ENCODE measurements around the gene CAMK2B. TPM values are rescaled to one million over a fixed set of nuclear protein-coding genes. Genes with fewer than 3 reads are reported as not detected.

CAMK2B gene
- polyA plus RNA-seq, 1 donor (not counting 4 experiments of a cell fraction or from before 2014, with no cell fraction given) = 0.25 TPM

DNA sequence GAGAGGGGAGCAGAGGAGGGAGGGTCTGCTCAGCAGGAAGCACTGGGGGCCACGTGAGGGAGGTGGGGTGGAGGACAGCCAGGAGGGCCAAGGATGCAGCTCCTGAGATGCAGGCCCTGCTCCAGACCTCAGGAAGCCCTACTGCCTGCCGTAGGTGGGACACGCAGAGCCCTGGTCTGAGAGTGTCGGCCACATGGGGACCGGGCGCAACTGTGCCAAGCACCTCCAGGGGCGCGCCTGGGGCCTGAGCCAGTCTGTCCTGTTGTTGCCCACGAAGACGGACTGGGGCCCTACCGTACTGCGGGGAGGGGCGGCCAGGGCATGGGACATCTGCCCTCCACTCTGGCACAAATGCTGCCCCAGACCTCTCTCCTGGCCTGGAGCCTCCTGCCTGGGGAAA is 93.0 kb downstream of the CAMK2B start:
- dilution Hi-C loops (cut with MboI; ENCODE audit: extremely low pct_ligation_motif_present, low sequenced_read_pairs) = no loop called here
- no peak overlapping the region for H3K9ac ChIP-seq (ENCODE audit: control insufficient read depth, extremely low read depth, insufficient read depth, low read length)
- H4K20me1 ChIP-seq (ENCODE audit: control insufficient read depth, extremely low read depth, insufficient read depth, low read length) = no peaks in the 10 kb centered on the region
- H3K9me1 ChIP-seq (ENCODE audit: control insufficient read depth, extremely low read depth, insufficient read depth, low read length) = no peaks in the 10 kb centered on the region
- no peaks in the 10 kb centered on the region for H3K9me3 ChIP-seq (ENCODE audit: control insufficient read depth, low read depth, low read length)
- H3K4me1 ChIP-seq (ENCODE audit: control insufficient read depth, extremely low read depth, insufficient read depth, low read length) = no peaks in the 10 kb centered on the region
- H3K4me2 ChIP-seq (ENCODE audit: control insufficient read depth, extremely low read depth, insufficient read depth, low read depth, low read length) = no peak overlapping the region
- H3K27me3 ChIP-seq (ENCODE audit: control insufficient read depth, extremely low read depth, insufficient read depth, low read length) = no peaks in the 10 kb centered on the region
- H3K27ac ChIP-seq (ENCODE audit: control insufficient read depth, insufficient read depth, low read length) = no peak overlapping the region
- DNase-seq (ENCODE audit: low read depth, low spot score) (no peak), FAIRE-seq (no peak)
- no peak overlapping the region for H3K4me3 ChIP-seq (ENCODE audit: control insufficient read depth in 2 of 3, extremely low read depth in 1 of 3, insufficient read depth in 2 of 3, low read depth in 1 of 3, low read length in 3 of 3)
- no peaks in the 10 kb centered on the region for H3K36me3 ChIP-seq (ENCODE audit: control insufficient read depth in 2 of 2, extremely low read depth in 1 of 2, insufficient read depth in 2 of 2, low read length in 2 of 2)
- H3K79me2 ChIP-seq (ENCODE audit: control insufficient read depth, insufficient read depth, low read length) = no peaks in the 10 kb centered on the region
- no peak overlapping the region for H2AFZ ChIP-seq (ENCODE audit: control insufficient read depth, low read length)
- no peak for TF ChIP-seq EZH2 (IDR thresholded peaks at IDR 0.05; ENCODE audit: low read length)
- TF ChIP-seq, protein P1, sequence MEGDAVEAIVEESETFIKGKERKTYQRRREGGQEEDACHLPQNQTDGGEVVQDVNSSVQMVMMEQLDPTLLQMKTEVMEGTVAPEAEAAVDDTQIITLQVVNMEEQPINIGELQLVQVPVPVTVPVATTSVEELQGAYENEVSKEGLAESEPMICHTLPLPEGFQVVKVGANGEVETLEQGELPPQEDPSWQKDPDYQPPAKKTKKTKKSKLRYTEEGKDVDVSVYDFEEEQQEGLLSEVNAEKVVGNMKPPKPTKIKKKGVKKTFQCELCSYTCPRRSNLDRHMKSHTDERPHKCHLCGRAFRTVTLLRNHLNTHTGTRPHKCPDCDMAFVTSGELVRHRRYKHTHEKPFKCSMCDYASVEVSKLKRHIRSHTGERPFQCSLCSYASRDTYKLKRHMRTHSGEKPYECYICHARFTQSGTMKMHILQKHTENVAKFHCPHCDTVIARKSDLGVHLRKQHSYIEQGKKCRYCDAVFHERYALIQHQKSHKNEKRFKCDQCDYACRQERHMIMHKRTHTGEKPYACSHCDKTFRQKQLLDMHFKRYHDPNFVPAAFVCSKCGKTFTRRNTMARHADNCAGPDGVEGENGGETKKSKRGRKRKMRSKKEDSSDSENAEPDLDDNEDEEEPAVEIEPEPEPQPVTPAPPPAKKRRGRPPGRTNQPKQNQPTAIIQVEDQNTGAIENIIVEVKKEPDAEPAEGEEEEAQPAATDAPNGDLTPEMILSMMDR (optimal IDR thresholded peaks at IDR 0.05 in 1 of 3, IDR thresholded peaks at IDR 0.05 in 1 of 3, conservative IDR thresholded peaks at IDR 0.05 in 1 of 3; ENCODE audit: extremely low read depth in 1 of 3, insufficient read depth in 2 of 3, low read length in 3 of 3) = no peak

DNA sequence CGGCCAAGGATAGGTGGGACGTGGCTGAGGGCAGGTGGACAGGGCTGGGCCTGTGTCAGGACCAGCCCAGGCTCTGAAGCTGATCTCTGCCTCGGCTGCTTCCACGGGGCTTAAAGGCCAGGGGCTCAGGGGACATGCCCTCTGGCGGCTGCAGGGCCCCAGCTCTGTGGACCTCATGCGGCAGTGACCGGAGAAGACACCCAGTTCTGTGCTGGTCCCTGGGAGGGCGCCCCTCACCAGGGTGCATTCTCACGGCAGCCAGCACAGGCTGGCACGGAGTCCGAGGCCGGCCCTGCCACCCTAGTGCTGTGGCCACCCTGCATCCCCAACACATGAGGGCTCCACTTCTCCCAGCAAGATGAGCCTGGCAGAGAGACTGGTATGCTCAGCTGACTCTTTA is 94.3 kb downstream of the CAMK2B start:
- no peak overlapping the region for H3K4me2 ChIP-seq (ENCODE audit: control insufficient read depth, extremely low read depth, insufficient read depth, low read depth, low read length)
- no peaks in the 10 kb centered on the region for H3K9me1 ChIP-seq (ENCODE audit: control insufficient read depth, extremely low read depth, insufficient read depth, low read length)
- no peaks in the 10 kb centered on the region for H3K36me3 ChIP-seq (ENCODE audit: control insufficient read depth in 2 of 2, extremely low read depth in 1 of 2, insufficient read depth in 2 of 2, low read length in 2 of 2)
- DNase-seq (ENCODE audit: low read depth, low spot score) = no peak
- no peak overlapping the region for H2AFZ ChIP-seq (ENCODE audit: control insufficient read depth, low read length)
- no peaks in the 10 kb centered on the region for H3K4me1 ChIP-seq (ENCODE audit: control insufficient read depth, extremely low read depth, insufficient read depth, low read length)
- no peak for FAIRE-seq
- H3K9me3 ChIP-seq (ENCODE audit: control insufficient read depth, low read depth, low read length) = no peaks in the 10 kb centered on the region
- dilution Hi-C loops (cut with MboI; ENCODE audit: extremely low pct_ligation_motif_present, low sequenced_read_pairs) = no loop called here
- TF ChIP-seq, protein P1 (optimal IDR thresholded peaks at IDR 0.05 in 1 of 3, IDR thresholded peaks at IDR 0.05 in 1 of 3, conservative IDR thresholded peaks at IDR 0.05 in 1 of 3; ENCODE audit: extremely low read depth in 1 of 3, insufficient read depth in 2 of 3, low read length in 3 of 3) = no peak
- no peak for TF ChIP-seq EZH2 (IDR thresholded peaks at IDR 0.05; ENCODE audit: low read length)
- H3K27ac ChIP-seq (ENCODE audit: control insufficient read depth, insufficient read depth, low read length) = no peak overlapping the region
- H3K27me3 ChIP-seq (ENCODE audit: control insufficient read depth, extremely low read depth, insufficient read depth, low read length) = no peaks in the 10 kb centered on the region
- H3K79me2 ChIP-seq (ENCODE audit: control insufficient read depth, insufficient read depth, low read length) = no peaks in the 10 kb centered on the region
- no peaks in the 10 kb centered on the region for H4K20me1 ChIP-seq (ENCODE audit: control insufficient read depth, extremely low read depth, insufficient read depth, low read length)
- no peak overlapping the region for H3K9ac ChIP-seq (ENCODE audit: control insufficient read depth, extremely low read depth, insufficient read depth, low read length)
- no peak overlapping the region for H3K4me3 ChIP-seq (ENCODE audit: control insufficient read depth in 2 of 3, extremely low read depth in 1 of 3, insufficient read depth in 2 of 3, low read depth in 1 of 3, low read length in 3 of 3)
